ENCODE measurements around the gene ZNF618. TPM values are rescaled to one million over a fixed set of nuclear protein-coding genes. Genes with fewer than 3 reads are reported as not detected.

ZNF618 gene
- total RNA-seq, 1 experiment from 2014 or later, result 1.8 TPM

DNA sequence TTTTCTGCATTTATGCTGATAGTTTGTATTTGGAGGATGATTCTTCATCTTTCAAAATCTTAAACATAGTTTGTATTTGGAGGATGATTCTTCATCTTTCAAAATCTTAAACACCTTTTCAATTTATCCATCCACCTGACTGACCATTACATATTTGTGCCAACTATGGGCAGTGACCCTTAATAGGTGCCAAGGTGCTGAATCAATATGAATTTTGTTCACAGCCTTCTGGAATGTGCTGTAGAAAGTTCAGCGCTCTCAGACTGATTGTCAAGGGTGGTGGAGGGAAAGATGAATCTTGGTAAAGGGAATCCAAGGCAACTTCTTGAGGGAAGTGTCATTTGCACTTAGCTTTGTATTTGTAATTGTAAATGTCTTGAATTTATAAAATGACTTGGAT is 18.1 kb downstream of the ZNF618 start:
- no peak for DNase-seq (ENCODE audit: low read depth, low spot score)
- CTCF ChIA-PET, result no interaction called here
- TF ChIP-seq, protein P1, sequence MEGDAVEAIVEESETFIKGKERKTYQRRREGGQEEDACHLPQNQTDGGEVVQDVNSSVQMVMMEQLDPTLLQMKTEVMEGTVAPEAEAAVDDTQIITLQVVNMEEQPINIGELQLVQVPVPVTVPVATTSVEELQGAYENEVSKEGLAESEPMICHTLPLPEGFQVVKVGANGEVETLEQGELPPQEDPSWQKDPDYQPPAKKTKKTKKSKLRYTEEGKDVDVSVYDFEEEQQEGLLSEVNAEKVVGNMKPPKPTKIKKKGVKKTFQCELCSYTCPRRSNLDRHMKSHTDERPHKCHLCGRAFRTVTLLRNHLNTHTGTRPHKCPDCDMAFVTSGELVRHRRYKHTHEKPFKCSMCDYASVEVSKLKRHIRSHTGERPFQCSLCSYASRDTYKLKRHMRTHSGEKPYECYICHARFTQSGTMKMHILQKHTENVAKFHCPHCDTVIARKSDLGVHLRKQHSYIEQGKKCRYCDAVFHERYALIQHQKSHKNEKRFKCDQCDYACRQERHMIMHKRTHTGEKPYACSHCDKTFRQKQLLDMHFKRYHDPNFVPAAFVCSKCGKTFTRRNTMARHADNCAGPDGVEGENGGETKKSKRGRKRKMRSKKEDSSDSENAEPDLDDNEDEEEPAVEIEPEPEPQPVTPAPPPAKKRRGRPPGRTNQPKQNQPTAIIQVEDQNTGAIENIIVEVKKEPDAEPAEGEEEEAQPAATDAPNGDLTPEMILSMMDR (IDR thresholded peaks at IDR 0.05), result no peak
- TF ChIP-seq POLR2AphosphoS5 (IDR thresholded peaks at IDR 0.05; ENCODE audit: low read depth, low read length) (no peak), SIN3A (IDR thresholded peaks at IDR 0.05; ENCODE audit: borderline replicate concordance, insufficient read depth, low read depth, low read length) (no peak), TCF7L2 (IDR thresholded peaks at IDR 0.05; ENCODE audit: low read depth, low read length) (no peak)
- TF ChIP-seq, protein P2, sequence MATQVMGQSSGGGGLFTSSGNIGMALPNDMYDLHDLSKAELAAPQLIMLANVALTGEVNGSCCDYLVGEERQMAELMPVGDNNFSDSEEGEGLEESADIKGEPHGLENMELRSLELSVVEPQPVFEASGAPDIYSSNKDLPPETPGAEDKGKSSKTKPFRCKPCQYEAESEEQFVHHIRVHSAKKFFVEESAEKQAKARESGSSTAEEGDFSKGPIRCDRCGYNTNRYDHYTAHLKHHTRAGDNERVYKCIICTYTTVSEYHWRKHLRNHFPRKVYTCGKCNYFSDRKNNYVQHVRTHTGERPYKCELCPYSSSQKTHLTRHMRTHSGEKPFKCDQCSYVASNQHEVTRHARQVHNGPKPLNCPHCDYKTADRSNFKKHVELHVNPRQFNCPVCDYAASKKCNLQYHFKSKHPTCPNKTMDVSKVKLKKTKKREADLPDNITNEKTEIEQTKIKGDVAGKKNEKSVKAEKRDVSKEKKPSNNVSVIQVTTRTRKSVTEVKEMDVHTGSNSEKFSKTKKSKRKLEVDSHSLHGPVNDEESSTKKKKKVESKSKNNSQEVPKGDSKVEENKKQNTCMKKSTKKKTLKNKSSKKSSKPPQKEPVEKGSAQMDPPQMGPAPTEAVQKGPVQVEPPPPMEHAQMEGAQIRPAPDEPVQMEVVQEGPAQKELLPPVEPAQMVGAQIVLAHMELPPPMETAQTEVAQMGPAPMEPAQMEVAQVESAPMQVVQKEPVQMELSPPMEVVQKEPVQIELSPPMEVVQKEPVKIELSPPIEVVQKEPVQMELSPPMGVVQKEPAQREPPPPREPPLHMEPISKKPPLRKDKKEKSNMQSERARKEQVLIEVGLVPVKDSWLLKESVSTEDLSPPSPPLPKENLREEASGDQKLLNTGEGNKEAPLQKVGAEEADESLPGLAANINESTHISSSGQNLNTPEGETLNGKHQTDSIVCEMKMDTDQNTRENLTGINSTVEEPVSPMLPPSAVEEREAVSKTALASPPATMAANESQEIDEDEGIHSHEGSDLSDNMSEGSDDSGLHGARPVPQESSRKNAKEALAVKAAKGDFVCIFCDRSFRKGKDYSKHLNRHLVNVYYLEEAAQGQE (IDR thresholded peaks at IDR 0.05; ENCODE audit: insufficient read depth in 1 of 2, low read depth in 2 of 2, low read length in 1 of 2), result no peak
- Histone ChIP-seq H3K4me3 (ENCODE audit: low read depth in 2 of 2, low read length in 2 of 2) (no peak overlapping the region), H3K27me3 (ENCODE audit: control insufficient read depth, insufficient read depth, low read length) (no peaks in the 10 kb centered on the region), H3K4me1 (ENCODE audit: control insufficient read depth, insufficient read depth, low read length) (no peaks in the 10 kb centered on the region), H3K27ac (ENCODE audit: low read length) (no peak overlapping the region), H3K9me3 (ENCODE audit: control insufficient read depth, insufficient read depth, low read depth, low read length) (no peaks in the 10 kb centered on the region), H3K36me3 (ENCODE audit: control insufficient read depth, insufficient read depth, low read length) (no peaks in the 10 kb centered on the region)
- intact Hi-C loops (cut with micrococcal nuclease; ENCODE audit: unreplicated experiment), result no loop called here
- BruUV-seq (replicated peaks), result no TSS peak
- POLR2A ChIA-PET, result no interaction called here
- in situ Hi-C loops (cut with HindIII; ENCODE audit: low pct_unique_long_range_greater_than_20kb, low sequenced_read_pairs), result no loop called here
- no peak for ATAC-seq

DNA sequence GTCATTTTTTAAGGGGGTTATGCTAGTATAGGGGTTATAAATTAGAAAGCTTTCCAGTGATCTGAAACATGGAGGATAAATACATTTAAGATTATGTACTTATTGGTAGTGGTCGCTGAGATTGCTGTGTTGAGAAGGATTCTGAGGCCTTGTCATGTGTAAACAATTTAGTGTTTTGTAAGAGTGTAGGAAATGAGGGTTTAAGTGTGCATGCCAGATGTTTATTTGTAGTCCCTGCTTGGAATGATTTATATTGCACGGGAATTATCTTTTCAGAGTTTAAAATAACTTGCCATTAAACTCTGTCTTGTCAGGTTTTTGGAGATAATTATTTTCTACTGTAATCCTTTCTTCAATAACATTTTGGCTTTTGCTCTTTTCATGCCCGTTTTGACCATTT is 19.4 kb downstream of the ZNF618 start:
- ATAC-seq (no peak), DNase-seq (ENCODE audit: low read depth, low spot score) (no peak)
- Histone ChIP-seq H3K4me1 (ENCODE audit: control insufficient read depth, insufficient read depth, low read length) (no peaks in the 10 kb centered on the region), H3K27ac (ENCODE audit: low read length) (no peak overlapping the region), H3K27me3 (ENCODE audit: control insufficient read depth, insufficient read depth, low read length) (no peaks in the 10 kb centered on the region), H3K4me3 (ENCODE audit: low read depth in 2 of 2, low read length in 2 of 2) (no peak overlapping the region), H3K36me3 (ENCODE audit: control insufficient read depth, insufficient read depth, low read length) (no peaks in the 10 kb centered on the region), H3K9me3 (ENCODE audit: control insufficient read depth, insufficient read depth, low read depth, low read length) (no peaks in the 10 kb centered on the region)
- in situ Hi-C loops (cut with HindIII; ENCODE audit: low pct_unique_long_range_greater_than_20kb, low sequenced_read_pairs), result no loop called here
- BruUV-seq (replicated peaks), result no TSS peak
- intact Hi-C loops (cut with micrococcal nuclease; ENCODE audit: unreplicated experiment), result no loop called here
- TF ChIP-seq TCF7L2 (IDR thresholded peaks at IDR 0.05; ENCODE audit: low read depth, low read length) (no peak), POLR2AphosphoS5 (IDR thresholded peaks at IDR 0.05; ENCODE audit: low read depth, low read length) (no peak), SIN3A (IDR thresholded peaks at IDR 0.05; ENCODE audit: borderline replicate concordance, insufficient read depth, low read depth, low read length) (no peak)
- TF ChIP-seq, protein P2 (IDR thresholded peaks at IDR 0.05; ENCODE audit: insufficient read depth in 1 of 2, low read depth in 2 of 2, low read length in 1 of 2), result no peak
- TF ChIP-seq, protein P1 (IDR thresholded peaks at IDR 0.05), result no peak
- POLR2A ChIA-PET, result no interaction called here
- CTCF ChIA-PET, result no interaction called here

Measured in Panc1 (cell line).